Activated CD8-positive, alpha-beta memory T cell treated with anti-CD3 and anti-CD28 coated beads, Interleukin-2, amount 50 U/mL, for 24 hours (primary cell): Measurements from ENCODE around the gene ZMYND19.
"Not testable (repeated sequence)": the region's sequence is repeated elsewhere in the genome, so short reads cannot be mapped to it uniquely, and the experiment has no call there.

Experiments used
- DNase-seq: peaks from one replicate; pipeline ENCODE4 v3.0.0-alpha.2; 2020; ENCODE audit errors: extremely low read depth

The ZMYND19 gene

GRCh38 chr9:137588891-137589290, 1.4 kb downstream of the ZMYND19 start:
- DNase-seq = no peak

- no peak for DNase-seq
Measured at GRCh38 chr9:137588311-137588710, 2.0 kb downstream of the ZMYND19 start.

DNA sequence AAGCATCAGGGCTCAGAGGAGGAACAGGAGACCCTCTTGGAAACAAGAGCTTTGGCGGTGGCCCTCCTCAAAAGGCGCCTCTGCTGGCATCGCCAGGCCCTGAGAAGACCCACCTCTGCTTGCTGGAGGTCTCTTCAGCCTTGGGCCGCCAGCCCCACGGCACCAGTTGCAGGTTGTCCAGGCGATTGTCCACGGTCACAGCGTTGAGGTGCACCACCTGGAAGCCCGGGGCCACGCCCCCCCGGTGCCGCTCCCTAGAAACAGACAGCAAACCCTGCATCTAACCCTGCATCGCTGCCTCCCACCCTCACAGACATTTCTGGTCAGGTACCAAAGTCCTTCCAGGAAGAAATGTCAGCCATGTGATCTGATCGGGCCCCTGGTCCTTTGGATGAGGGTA, 3.5 kb downstream of the ZMYND19 start:
- no peak for DNase-seq

GRCh38 chr9:137583957-137584356, 6.4 kb downstream of the ZMYND19 start:
- no peak for DNase-seq

DNA sequence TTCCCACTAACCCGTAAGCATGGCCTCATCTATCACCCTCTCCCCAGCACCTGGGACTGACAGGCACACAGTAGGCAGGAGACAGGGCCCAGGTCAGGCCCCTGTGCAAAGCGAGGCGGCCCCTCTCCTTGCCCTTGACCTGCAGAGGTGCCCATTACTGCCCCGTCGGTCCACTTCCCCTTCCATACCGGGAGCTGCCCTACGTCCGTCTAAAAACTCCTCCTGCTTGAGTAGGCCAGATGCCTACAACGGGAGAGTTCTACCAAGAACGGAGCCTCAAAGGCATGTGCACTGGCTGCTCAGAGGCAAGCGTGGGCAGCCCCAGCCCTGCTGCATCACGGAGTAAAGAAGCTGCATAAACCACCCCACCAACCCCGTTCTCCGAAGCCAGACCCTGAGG, 7.0 kb downstream of the ZMYND19 start:
- no peak for DNase-seq

DNA sequence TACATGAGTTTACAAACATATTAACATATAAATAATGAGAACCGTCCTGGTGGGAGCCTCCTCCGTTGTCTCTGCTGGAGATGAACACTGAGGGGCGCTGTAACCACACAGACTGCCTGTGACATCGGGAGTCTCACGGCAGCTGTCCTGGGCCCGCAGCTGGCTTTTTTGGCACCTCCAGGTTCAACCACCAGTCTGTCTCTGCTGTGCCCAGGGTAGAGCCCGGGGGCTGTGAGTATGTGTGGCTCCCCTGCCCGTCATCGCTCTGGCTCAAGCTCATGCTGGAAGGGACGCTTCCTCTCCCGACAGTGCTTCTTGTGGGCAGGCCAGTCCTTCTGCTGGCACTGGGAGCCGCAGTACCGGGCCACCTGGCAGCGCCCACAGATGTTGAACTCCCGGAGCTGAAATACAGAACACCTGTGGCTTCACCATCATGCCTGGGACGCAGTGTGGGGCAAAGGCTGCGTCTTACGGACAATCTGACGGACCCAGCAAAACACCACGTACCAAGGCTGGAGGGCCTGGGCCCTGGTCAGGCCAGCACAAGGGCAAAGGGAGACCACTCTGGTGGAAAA, 7.9 kb downstream of the ZMYND19 start:
- no peak for DNase-seq

DNA sequence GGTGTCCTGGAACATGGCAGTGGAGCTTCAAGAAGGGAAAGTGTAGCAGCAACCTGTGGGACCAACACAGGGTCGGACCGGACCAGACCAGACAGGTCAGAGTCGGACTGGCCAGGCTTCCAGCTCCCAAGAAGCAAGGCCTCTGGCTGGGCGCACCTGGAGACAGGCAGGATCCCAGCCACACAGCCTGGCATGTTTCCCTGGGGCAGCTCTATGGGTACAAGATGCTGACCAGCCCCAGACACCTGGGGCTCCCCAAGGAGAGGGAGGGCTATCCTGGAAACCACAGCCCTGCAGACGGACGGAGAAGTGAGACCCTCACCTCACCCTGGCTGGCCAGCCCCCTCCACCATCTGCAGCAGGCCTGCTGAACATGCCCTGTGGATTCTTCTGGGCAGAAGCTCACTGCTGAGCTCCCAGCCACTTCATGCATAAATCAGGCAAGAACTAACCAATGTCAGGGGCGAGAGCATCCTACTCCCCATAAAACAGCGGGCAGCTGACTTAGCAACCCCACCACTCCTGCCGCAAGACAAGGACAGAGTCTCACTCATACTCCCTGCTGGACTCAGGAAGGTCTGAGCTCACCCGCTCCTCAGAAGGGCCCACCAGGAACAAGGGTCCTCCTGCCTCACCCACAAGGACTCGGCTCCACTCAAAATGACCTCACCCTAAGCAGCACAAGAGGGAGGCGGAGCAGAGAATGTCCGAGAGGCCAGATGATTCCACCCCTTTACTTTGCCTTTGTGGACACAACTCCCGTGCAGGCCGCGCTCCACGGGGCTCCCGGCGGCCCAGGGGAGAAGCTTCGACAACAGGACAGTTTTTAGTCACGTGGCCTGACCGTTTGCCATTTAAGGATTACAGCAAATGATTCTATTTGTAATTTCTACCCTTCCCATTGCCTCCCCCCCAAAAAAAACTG, 8.7 kb downstream of the ZMYND19 start:
- DNase-seq = no peak

DNA sequence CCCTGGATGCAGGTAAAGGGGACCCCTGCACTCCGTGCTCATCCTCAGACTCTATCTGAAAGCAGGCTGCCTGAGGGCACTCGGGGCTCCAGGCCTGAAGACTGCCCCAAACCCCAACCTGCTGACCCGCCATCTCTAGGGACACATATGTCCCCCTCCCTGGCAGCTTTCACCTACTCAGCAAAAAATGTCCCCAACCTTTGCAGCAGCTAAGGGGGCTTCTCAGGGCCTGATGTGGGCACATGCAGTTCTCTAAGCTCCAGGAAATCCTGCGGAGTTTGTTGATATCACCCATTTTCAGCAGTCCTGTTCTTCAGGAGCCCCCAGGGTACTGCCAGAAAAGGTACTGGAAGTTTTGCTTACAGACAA, 9.4 kb downstream of the ZMYND19 start:
- DNase-seq = no peak

- DNase-seq = no peak
Measured at GRCh38 chr9:137580209-137580953, 9.9 kb downstream of the ZMYND19 start.

GRCh38 chr9:137579259-137579604, 11.1 kb downstream of the ZMYND19 start:
- DNase-seq = no peak

- DNase-seq = peak; percentile 89
Measured at GRCh38 chr9:137578518-137579258, 11.6 kb downstream of the ZMYND19 start, which contains the start of gene DPH7. Gene DPH7 (minus strand): TSS chr9:137578925. CDS start chr9:137578777, 148 bp downstream.

GRCh38 chr9:137575716-137576411, 14.4 kb downstream of the ZMYND19 start:
- DNase-seq = no peak

- DNase-seq = no peak
Measured at GRCh38 chr9:137575364-137575715, 15.0 kb downstream of the ZMYND19 start.

GRCh38 chr9:137574192-137574591, 16.1 kb downstream of the ZMYND19 start:
- DNase-seq = no peak

DNA sequence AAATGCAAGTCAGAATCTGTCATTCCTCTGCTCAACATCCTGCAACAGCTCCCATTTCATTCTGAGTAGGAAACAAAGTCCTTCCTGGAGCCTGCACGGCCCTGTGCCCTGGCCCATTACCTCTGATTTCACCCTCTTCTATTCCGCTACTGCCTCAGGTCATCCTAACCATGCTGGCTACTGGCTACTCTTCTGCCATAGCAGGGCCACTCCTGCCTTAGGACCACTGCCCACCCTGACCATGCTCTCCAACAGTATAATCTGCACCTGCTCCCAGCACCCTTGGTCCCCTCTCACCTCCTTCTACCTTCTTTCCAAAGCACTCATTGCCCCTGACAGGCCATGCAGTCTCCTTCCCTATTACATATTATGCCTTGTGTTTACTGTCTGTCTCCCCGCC, 19.7 kb downstream of the ZMYND19 start:
- no peak for DNase-seq

DNA sequence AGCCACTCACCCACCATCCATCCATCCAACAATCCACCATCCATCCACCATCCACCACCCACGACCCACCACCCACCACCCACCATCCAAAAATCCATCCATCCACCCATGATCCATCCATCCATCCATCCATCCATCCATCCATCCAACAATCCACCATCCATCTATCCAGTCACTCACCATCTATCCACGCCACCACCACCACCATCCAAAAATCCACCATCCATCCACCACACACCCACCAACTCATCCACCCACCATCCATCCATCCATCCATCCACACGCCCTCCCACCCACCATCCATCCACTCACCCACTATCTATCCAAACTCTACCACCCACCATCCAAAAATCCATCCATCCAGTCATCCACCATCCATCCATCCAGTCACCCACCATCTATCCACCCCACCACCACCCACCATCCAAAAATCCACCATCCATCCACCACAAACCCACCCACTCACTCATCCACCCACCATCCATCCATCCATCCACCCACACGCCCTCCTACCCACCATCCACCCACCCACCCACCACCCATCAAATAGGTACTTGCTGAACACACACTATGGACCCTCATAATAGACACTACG, 20.6 kb downstream of the ZMYND19 start:
- DNase-seq = no peak

- not testable (repeated sequence) for DNase-seq
Measured at GRCh38 chr9:137568445-137568844, 21.9 kb downstream of the ZMYND19 start.

DNA sequence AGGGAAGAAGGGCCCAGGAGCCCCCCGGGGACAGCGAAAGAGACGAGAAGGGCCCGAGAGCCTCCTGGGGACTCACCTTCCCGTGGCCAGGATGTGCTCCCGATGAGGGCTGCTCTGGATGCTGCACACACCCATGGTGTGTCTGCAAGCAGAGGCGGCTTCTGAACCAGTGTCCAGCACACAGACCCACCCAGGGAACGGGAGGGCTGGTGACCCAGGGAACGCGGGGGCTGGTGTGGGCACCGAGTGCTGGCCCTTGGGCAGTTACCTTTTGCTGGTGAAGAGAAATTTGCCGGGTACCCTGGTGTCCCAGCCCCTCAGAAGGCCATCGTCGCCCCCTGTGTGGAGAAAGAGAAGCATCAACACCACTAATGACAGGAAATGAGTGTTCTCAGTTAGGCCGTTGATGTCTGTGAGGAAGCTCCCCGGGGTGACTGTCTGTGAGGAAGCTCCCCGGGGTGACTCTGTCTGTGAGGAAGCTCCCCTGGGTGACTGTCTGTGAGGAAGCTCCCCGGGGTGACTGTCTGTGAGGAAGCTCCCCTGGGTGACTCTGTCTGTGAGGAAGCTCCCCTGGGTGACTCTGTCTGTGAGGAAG, 25.4 kb downstream of the ZMYND19 start:
- DNase-seq = no peak

- no peak for DNase-seq
Measured at GRCh38 chr9:137564134-137564533, 26.2 kb downstream of the ZMYND19 start.

DNA sequence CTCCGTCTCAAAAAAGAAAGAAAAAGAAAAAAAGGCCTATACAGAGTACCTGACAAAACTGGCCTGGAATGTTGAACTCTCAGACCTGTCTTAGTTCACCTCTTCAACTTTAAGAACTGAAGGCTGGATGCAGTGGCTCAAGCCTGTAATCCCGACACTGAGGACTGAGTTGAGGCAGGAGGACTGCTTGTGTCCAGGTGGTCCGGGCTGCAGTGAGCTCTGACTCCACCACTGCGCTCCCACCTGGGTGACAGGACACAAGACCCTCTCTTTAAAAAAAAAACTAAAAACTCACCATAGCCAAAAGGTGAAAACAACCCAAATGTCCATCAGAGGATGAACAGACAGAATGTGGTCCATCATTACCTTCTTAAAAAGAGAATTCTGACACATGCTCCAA, 32.2 kb downstream of the ZMYND19 start:
- no peak for DNase-seq
